IMR-90 (cell line): ENCODE results near the gene SYCP3.

Experiments used
- CTCF ChIP-seq: conservative IDR thresholded peaks from 2 replicates; pipeline ENCODE4 v1.5.1; 2012; ENCODE audit warnings: mild to moderate bottlenecking, low read depth, low read length, improper control_type of control experiment
- MAFK ChIP-seq: IDR thresholded peaks from 2 replicates; pipeline ENCODE4 v1.6.1; 2012; ENCODE audit warnings: low read depth, low read length, improper control_type of control experiment
- MXI1 ChIP-seq: IDR thresholded peaks from 2 replicates; pipeline ENCODE4 v1.6.1; 2012; ENCODE audit warnings: low read depth, mild to moderate bottlenecking, low read length, moderate library complexity, borderline replicate concordance
- POLR2A ChIP-seq: IDR thresholded peaks from 2 replicates; pipeline ENCODE4 v1.6.1; 2012; ENCODE audit warnings: mild to moderate bottlenecking, low read depth, low read length
- RAD21 ChIP-seq: IDR thresholded peaks from 2 replicates; pipeline ENCODE4 v1.6.1; 2012; ENCODE audit warnings: low read length, improper control_type of control experiment
- SMC3 ChIP-seq: fragments of 150-350 bp; IDR thresholded peaks from 2 replicates; pipeline ENCODE4 v1.6.1; 2016; ENCODE audit warnings: low read depth, mild to moderate bottlenecking, antibody characterized with exemption, low read length, moderate library complexity
- USF2 ChIP-seq: fragments of 150-350 bp; IDR thresholded peaks from 2 replicates; pipeline ENCODE4 v1.6.1; 2017; ENCODE audit warnings: mild to moderate bottlenecking, antibody characterized with exemption, low read length, low read depth

- TF ChIP-seq CTCF (no peak), POLR2A (no peak), RAD21 (no peak), MXI1 (no peak), USF2 (no peak), SMC3 (no peak), MAFK (no peak)
Measured at GRCh38 chr12:101782273-101782731, 43.0 kb upstream of the SYCP3 start.
